GM11168 (cell line): ENCODE results near the gene PYGM.

Source experiments
- in situ Hi-C: fragments of 300-500 bp; cut with MboI; formaldehyde crosslinking; loops from one replicate; pipeline ENCODE4 v1.12.0; 2022; ENCODE audit warnings: low sequenced_read_pairs; ENCODE audit not compliant: unreplicated experiment

Gene PYGM

GRCh38 chr11:64759722-64760719 is at the start of gene PYGM:
TSS of gene PYGM (minus strand) at chr11:64759974. CDS start at chr11:64759898, 76 bp downstream.
- in situ Hi-C loops: no loop called here

- in situ Hi-C loops: no loop called here
These were observed 45.7 kb upstream of the PYGM start for GRCh38 chr11:64805481-64805880.

DNA sequence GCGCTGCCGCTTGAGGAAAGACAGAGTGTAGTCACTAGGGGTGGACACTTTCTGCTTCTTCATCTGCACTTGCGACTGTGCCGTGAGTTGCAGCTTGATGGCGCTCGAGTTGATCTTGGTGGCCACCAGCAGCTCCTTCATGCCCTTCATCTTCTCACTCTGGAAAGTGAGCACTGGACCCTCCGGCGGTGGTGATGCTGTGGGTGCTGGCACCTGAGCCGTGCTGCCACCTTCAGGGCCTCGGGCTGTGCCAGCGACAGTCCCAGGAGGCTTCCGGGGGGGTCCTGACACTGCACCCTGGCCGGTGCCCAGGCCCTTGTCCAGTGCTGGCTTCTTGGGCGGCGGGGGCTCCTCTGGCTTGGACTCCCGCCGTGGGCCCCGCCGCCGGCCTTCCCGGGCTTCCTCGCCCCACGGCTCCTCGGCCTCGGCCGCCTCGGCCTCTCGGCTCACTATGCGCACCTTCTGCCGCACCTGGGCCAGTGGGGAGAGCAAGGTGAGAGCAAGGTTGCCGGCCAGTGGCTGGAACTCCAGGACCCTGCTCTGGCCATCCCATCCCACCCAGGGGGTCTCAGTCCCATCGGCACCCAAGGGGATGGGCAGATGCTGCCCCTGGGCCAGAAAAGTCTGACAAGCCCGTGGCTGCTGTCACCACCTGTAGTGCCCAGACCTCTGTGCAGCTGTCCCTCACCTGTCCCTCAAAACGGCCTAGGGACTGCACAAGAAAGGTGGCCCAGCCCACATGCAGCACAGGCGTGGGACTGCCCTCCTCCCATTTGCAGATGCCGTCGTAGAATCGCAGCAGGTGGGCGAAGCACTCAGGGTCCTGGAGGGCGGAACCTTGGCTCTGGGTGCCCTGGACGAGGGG is 44.8 kb upstream of the PYGM start:
- in situ Hi-C loops: no loop called here

GRCh38 chr11:64803846-64804345 is 44.1 kb upstream of the PYGM start:
- in situ Hi-C loops: no loop called here

- in situ Hi-C loops: no loop called here
These were observed 43.5 kb upstream of the PYGM start, which contains the start of gene MAP4K2 for GRCh38 chr11:64803158-64803845. TSS of gene MAP4K2 (minus strand) at chr11:64803214. CDS start at chr11:64803149, 65 bp downstream.

GRCh38 chr11:64802370-64803157 is 42.8 kb upstream of the PYGM start:
- in situ Hi-C loops: no loop called here

- in situ Hi-C loops: no loop called here
These were observed 42.0 kb upstream of the PYGM start for GRCh38 chr11:64801561-64802369.

- in situ Hi-C loops: no loop called here
These were observed 41.3 kb upstream of the PYGM start for GRCh38 chr11:64801158-64801464.

- in situ Hi-C loops: no loop called here
These were observed 40.8 kb upstream of the PYGM start for GRCh38 chr11:64800303-64801157.

DNA sequence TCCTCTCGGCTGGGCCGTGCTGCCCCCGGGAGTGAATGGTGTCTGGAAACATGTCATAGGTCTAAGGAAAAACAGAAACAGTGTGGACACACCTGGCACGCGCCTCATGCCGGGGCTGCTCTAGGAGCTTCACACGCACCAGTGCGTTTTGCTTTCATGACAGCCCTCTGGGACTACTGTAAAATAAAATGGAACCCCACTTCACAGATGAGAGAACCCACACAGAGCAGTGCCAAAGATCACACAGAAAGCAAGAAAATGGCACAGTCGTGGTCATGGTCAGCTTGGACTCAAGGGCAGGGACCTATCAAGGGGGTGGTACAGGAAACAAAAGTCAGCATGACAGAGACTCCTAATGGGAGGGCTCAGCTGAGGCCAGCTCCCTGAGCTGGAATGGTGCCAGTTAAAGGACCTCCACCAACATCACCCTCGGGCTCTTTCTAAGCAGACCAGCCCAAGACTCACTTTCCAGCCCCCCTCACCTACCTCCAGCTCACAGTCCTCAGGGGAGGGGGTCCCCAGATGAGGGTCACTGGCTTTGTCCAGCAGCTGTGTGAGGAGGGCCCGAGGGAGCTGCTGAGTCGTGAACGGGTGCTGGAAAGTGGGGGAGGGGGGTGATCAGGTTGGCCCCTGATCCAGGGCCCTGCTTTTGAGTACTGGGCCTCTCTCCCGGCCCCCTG is 40.0 kb upstream of the PYGM start:
- in situ Hi-C loops: no loop called here

- in situ Hi-C loops: no loop called here
These were observed 39.5 kb upstream of the PYGM start for GRCh38 chr11:64799256-64799622.

- in situ Hi-C loops: no loop called here
These were observed 37.2 kb upstream of the PYGM start for GRCh38 chr11:64796757-64797541.

GRCh38 chr11:64796047-64796756 is 36.4 kb upstream of the PYGM start:
- in situ Hi-C loops: no loop called here

DNA sequence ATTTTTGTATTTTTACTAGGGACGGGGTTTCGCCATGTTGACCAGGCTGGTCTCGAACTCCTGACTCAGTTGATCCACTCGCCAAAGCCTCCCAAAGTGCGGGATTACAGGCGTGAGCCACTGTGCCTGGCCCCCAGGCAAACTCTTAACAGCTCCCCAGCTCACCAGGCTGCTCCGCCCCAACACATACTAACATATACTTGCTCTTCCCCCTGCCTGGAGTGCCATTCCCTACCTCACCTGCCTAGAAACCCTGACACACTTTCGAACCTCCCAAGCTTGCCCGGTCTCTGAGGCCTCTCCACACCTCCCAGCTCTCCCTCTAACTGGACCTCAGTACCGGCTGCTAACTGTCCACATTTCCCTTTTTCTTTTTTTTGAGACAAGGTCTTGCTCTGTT is 34.8 kb upstream of the PYGM start:
- in situ Hi-C loops: no loop called here

DNA sequence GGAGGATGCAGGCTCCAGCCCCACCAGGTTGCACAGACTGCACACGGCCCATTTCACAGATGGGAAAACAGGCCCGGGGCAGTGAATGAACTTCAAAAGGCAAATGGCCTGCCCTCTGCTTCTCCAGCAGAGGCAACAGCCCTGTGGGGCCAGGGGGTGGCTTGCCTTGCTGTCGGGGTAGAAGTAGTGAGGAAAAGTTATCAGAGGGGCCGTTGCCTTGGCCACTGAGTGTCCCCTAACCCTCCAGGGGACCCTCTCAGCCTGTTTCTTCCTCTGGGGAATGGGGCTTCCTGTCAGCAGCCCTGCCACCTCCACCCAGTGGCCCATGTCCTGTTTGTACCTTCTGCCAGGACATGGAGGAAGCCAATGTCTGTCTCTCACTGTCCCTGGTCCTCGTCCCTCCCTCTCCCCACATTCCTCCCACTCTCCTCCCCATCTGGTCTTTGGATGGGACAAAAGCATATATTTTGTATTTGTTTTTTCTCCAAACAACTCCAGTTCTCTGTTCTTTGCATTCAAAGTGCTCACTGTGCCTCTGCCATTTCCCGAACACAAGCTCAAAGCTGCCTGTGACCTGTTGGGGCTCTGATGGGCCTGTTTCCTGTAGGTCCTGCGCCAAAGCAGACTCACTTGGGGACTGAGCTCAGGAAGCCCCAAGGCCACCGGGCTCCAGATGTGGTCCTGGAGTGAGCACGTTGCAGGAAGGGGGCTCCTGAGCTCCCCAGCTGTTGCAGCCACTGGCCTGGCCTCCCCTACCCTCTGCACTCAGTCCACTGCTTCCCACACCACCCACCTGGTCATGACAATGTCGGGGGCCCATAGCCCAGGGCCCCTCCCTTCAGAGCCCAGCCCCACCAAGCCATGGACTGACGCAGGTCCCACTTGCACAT is 33.7 kb upstream of the PYGM start:
- in situ Hi-C loops: no loop called here
